T-helper 17 cell (primary cell): ENCODE measurements around the gene RNPEP. TPM values are rescaled to one million over a fixed set of nuclear protein-coding genes. Genes with fewer than 3 reads are reported as not detected.
A peak's percentile ranks its signal among the peaks of the same experiment; 100 is the strongest.

Source experiments
- ATAC-seq: fragments of 150-1000 bp; cut with Tn5 transposase; 2 replicates; pipeline ENCODE4 v1.10.0; 2021; ENCODE audit warnings: mild to moderate bottlenecking, moderate library complexity
- DNase-seq, 3 donors: peaks; one replicate each; pipeline versions ENCODE4 v3.0.0 to v3.0.0-alpha.2; 2020 to 2021
- H3K9me3 ChIP-seq: one replicate; pipeline ENCODE4 v1.7.0; 2013; ENCODE audit warnings: low read length, mild to moderate bottlenecking; ENCODE audit not compliant: control insufficient read depth, poor library complexity, severe bottlenecking
- H3K27ac Mint-ChIP-seq: one replicate; pipeline ENCODE4 v1.8.0; 2022; ENCODE audit warnings: mild to moderate bottlenecking, moderate library complexity, mixed read lengths
- H3K27me3 Mint-ChIP-seq: one replicate; pipeline ENCODE4 v1.8.0; 2022; ENCODE audit warnings: mixed read lengths
- H3K36me3 Mint-ChIP-seq: one replicate; pipeline ENCODE4 v1.8.0; 2022; ENCODE audit warnings: low read depth, mixed read lengths
- H3K4me1 Mint-ChIP-seq: one replicate; pipeline ENCODE4 v1.8.0; 2022; ENCODE audit warnings: mild to moderate bottlenecking, mixed read lengths
- H3K4me3 Mint-ChIP-seq: one replicate; pipeline ENCODE4 v1.8.0; 2022; ENCODE audit warnings: mild to moderate bottlenecking, moderate library complexity, mixed read lengths
- total RNA-seq, 4 donors: library from RNA in 2 of 4; stranded (reverse) in 2 of 4; gene quantifications; one replicate each; pipeline ENCODE4 v1.2.3 and lab custom pipeline; 2022 to 2026

Gene RNPEP
- total RNA-seq, 2 donors from 2014 or later = 21.4 to 28.6 TPM

GRCh38 chr1:202007805-202008489, 25.5 kb downstream of the RNPEP start:
- no peaks in the 10 kb centered on the region for H3K9me3 ChIP-seq
- H3K4me1 Mint-ChIP-seq = peaks cover 2% of the 10 kb centered on the region
- peaks cover 4% of the 10 kb centered on the region for H3K36me3 Mint-ChIP-seq
- no peak overlapping the region for H3K27ac Mint-ChIP-seq
- no peak for ATAC-seq
- no peak for DNase-seq
- no peak overlapping the region for H3K4me3 Mint-ChIP-seq
- no peaks in the 10 kb centered on the region for H3K27me3 Mint-ChIP-seq

DNA sequence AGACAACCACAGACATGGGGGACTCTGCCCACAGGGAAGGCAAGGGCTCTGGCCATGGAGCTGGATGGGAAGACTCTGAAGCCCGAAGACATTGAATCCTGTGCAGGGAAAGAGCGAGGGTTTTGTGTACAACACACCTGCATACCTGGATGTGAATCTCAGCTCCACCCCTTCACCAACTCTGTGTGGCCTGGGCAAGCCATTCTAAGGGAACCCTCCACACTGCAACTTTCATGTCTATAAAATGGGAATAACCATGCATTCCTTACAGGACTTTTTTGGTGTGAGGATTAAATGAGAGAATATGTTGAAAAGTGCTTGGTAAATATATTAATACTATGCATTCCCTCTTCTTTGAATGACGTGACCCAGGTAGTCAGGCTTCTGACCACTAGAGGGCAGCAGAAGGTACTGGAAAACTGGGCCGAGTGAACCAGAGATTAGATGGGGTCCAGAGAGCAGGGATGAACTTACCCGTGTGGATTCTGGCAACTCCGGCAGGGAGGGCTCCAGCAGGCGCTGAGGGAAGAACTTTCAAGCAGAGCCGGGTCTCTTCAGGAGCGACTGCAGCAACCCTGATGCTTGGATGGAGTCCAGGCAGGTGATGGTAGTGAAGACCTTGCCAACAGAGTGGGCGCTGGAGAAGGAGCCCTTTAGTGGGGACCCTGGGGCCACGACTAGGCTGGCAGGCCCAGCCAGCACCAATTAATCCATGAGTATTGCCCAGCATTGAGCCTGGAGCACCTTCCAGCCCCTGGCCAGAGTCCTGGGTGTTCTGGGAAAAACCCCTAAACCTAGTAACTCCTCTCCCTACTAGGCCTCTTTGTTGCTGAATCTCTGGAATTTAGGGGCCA, 27.1 kb downstream of the RNPEP start:
- H3K4me1 Mint-ChIP-seq = peaks cover 2% of the 10 kb centered on the region
- H3K27me3 Mint-ChIP-seq = no peaks in the 10 kb centered on the region
- no peaks in the 10 kb centered on the region for H3K9me3 ChIP-seq
- no peaks in the 10 kb centered on the region for H3K36me3 Mint-ChIP-seq
- DNase-seq (peak in 1 of 3 donors; percentile 47), ATAC-seq (peak; percentile 75)
- no peak overlapping the region for H3K4me3 Mint-ChIP-seq
- H3K27ac Mint-ChIP-seq = no peak overlapping the region

- ATAC-seq (no peak), DNase-seq (no peak)
- H3K9me3 ChIP-seq = no peaks in the 10 kb centered on the region
- Mint-ChIP-seq H3K4me3 (no peak within 1 kb of the TSS), H3K27me3 (no peaks in the 10 kb centered on the region), H3K4me1 (peaks cover 2% of the 10 kb centered on the region), H3K36me3 (no peaks in the 10 kb centered on the region), H3K27ac (no peak within 1 kb of the TSS)
These were observed 27.9 kb downstream of the RNPEP start, which contains the start of gene ELF3 for GRCh38 chr1:202010180-202011015. TSS of gene ELF3 (plus strand) at chr1:202010587. CDS start at chr1:202011137, 550 bp downstream.

GRCh38 chr1:202011994-202012393, 29.5 kb downstream of the RNPEP start:
- ATAC-seq (no peak), DNase-seq (no peak)
- H3K36me3 Mint-ChIP-seq = peaks cover under 1% of the 10 kb centered on the region
- no peak overlapping the region for H3K27ac Mint-ChIP-seq
- H3K27me3 Mint-ChIP-seq = peaks cover 15% of the 10 kb centered on the region
- H3K9me3 ChIP-seq = no peaks in the 10 kb centered on the region
- peaks cover 4% of the 10 kb centered on the region for H3K4me1 Mint-ChIP-seq
- no peak overlapping the region for H3K4me3 Mint-ChIP-seq

DNA sequence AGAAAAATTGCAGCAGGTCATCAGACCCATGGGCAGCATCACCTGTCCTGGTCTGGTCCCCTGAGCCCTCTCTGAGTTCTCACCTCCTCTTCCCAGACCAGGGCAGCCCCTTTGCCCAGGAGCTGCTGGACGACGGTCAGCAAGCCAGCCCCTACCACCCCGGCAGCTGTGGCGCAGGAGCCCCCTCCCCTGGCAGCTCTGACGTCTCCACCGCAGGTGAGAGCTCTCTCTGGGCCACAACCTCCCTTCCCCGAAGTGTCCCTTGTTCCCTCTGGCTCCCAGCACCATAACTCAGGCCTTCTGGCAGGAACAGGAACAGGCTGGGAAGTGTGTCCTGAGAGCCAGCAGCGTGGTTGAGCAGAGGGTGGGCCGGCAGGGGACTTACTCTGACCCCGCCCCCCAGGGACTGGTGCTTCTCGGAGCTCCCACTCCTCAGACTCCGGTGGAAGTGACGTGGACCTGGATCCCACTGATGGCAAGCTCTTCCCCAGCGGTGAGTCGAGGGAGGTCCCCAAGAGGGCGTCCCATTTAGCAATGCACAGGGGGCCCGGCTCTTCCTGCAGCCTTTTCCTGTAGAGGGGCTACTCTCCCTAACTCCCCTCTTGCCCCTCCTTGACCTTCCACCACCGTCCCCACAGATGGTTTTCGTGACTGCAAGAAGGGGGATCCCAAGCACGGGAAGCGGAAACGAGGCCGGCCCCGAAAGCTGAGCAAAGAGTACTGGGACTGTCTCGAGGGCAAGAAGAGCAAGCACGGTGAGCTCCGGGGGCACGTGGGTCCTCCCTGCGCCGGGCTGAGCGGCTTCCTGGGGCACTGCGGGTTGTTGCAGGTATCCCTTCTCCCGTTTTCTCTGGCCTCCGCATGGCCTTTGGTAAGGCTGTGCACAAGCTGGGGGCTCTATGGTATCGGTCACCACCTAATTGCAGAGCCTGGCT, 30.4 kb downstream of the RNPEP start:
- no peak for DNase-seq
- Mint-ChIP-seq H3K4me3 (no peak overlapping the region), H3K36me3 (peaks cover 2% of the 10 kb centered on the region), H3K4me1 (peaks cover 4% of the 10 kb centered on the region), H3K27ac (no peak overlapping the region), H3K27me3 (peaks cover 23% of the 10 kb centered on the region)
- ATAC-seq = no peak
- no peaks in the 10 kb centered on the region for H3K9me3 ChIP-seq

DNA sequence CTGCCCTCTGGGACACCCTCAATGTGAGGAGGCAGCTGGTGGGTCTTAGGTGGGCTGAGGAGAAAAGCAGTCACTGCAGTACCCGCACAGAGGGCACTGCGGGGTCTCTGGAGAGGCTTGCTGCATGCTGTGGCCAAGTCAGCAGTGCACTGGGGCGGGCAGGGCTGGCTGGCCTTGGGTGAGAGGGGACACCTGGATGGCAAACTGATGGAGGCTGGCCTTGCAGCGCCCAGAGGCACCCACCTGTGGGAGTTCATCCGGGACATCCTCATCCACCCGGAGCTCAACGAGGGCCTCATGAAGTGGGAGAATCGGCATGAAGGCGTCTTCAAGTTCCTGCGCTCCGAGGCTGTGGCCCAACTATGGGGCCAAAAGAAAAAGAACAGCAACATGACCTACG, 31.2 kb downstream of the RNPEP start:
- Mint-ChIP-seq H3K4me1 (peaks cover 4% of the 10 kb centered on the region), H3K27me3 (peaks cover 25% of the 10 kb centered on the region), H3K27ac (no peak overlapping the region), H3K36me3 (peaks cover 2% of the 10 kb centered on the region), H3K4me3 (no peak overlapping the region)
- DNase-seq (no peak), ATAC-seq (no peak)
- no peaks in the 10 kb centered on the region for H3K9me3 ChIP-seq

- no peak for ATAC-seq
- Mint-ChIP-seq H3K27ac (no peak overlapping the region), H3K4me3 (no peak overlapping the region), H3K4me1 (peaks cover 4% of the 10 kb centered on the region), H3K36me3 (peaks cover 2% of the 10 kb centered on the region), H3K27me3 (peaks cover 29% of the 10 kb centered on the region)
- no peaks in the 10 kb centered on the region for H3K9me3 ChIP-seq
- DNase-seq = no peak
These were observed 31.6 kb downstream of the RNPEP start for GRCh38 chr1:202014060-202014459.

DNA sequence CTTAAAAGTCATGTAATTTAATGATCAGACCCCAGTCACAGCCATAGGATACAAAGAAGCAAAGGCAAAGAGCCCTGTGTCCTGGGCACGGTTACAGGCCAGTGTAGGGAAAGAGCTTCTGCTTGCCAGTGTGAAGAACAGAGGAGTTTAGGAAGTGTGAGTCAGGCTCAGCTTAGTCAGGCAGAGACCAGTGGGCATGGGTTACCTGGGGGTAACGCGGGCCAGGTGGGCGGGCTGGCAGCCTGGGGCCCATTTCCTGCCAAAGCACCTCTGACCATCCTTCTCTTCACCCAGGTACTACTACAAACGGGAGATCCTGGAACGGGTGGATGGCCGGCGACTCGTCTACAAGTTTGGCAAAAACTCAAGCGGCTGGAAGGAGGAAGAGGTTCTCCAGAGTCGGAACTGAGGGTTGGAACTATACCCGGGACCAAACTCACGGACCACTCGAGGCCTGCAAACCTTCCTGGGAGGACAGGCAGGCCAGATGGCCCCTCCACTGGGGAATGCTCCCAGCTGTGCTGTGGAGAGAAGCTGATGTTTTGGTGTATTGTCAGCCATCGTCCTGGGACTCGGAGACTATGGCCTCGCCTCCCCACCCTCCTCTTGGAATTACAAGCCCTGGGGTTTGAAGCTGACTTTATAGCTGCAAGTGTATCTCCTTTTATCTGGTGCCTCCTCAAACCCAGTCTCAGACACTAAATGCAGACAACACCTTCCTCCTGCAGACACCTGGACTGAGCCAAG, 32.6 kb downstream of the RNPEP start:
- Mint-ChIP-seq H3K36me3 (peaks cover 2% of the 10 kb centered on the region), H3K27me3 (peaks cover 33% of the 10 kb centered on the region), H3K27ac (no peak overlapping the region), H3K4me1 (peaks cover 2% of the 10 kb centered on the region), H3K4me3 (no peak overlapping the region)
- H3K9me3 ChIP-seq = no peaks in the 10 kb centered on the region
- no peak for DNase-seq
- ATAC-seq = no peak

DNA sequence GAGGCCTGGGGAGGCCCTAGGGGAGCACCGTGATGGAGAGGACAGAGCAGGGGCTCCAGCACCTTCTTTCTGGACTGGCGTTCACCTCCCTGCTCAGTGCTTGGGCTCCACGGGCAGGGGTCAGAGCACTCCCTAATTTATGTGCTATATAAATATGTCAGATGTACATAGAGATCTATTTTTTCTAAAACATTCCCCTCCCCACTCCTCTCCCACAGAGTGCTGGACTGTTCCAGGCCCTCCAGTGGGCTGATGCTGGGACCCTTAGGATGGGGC, 33.2 kb downstream of the RNPEP start:
- no peaks in the 10 kb centered on the region for H3K9me3 ChIP-seq
- peaks cover 2% of the 10 kb centered on the region for H3K36me3 Mint-ChIP-seq
- ATAC-seq (no peak), DNase-seq (no peak)
- no peak overlapping the region for H3K27ac Mint-ChIP-seq
- peaks cover 2% of the 10 kb centered on the region for H3K4me1 Mint-ChIP-seq
- no peak overlapping the region for H3K4me3 Mint-ChIP-seq
- H3K27me3 Mint-ChIP-seq = peaks cover 33% of the 10 kb centered on the region

GRCh38 chr1:202016022-202016810, 33.8 kb downstream of the RNPEP start:
- H3K4me3 Mint-ChIP-seq = no peak overlapping the region
- no peak for DNase-seq
- no peak for ATAC-seq
- peaks cover 37% of the 10 kb centered on the region for H3K27me3 Mint-ChIP-seq
- H3K4me1 Mint-ChIP-seq = peaks cover 2% of the 10 kb centered on the region
- H3K36me3 Mint-ChIP-seq = peaks cover 2% of the 10 kb centered on the region
- no peaks in the 10 kb centered on the region for H3K9me3 ChIP-seq
- H3K27ac Mint-ChIP-seq = no peak overlapping the region

- peaks cover 2% of the 10 kb centered on the region for H3K4me1 Mint-ChIP-seq
- DNase-seq (no peak), ATAC-seq (no peak)
- H3K4me3 Mint-ChIP-seq = no peak overlapping the region
- H3K27ac Mint-ChIP-seq = no peak overlapping the region
- peaks cover 39% of the 10 kb centered on the region for H3K27me3 Mint-ChIP-seq
- no peaks in the 10 kb centered on the region for H3K9me3 ChIP-seq
- H3K36me3 Mint-ChIP-seq = peaks cover 2% of the 10 kb centered on the region
These were observed 34.6 kb downstream of the RNPEP start for GRCh38 chr1:202016811-202017748.
